GM20000 (cell line): ENCODE measurements around the gene ENTPD6.

ENCODE experiments used
- DNase-seq: peaks from one replicate; pipeline ENCODE4 v3.0.0; 2012; ENCODE audit warnings: low spot score
- CTCF ChIP-seq: IDR thresholded peaks from 2 replicates; pipeline ENCODE4 v1.5.1; 2012; ENCODE audit warnings: mild to moderate bottlenecking, control low read depth; ENCODE audit errors: extremely low read depth, missing control alignments

The ENTPD6 gene

DNA sequence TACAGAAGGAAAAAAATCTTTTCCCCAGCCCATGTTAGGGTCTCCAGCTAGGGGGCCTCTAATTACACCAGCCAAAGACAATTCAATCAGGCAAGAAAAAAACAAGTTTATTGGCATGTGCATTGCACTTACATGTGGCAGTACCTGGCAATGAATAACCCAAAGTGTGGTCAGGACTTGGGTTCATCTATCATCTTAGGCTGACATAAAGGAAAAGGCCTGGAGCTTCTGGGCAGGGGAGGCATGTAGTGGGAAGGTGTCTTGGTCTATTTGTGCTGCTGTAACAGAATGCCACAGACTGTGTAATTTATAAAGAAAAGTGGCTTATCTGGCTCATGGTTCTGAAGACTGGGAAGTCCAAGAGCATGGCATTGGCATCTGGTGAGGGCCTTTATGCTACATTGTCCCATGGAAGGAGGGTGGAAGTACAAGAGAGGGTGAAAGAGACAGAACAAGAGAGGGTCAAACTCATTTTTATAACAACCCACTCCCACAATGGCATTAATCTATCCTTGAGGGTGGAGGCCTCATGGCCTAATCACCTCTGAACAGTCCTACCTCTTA lies 48.0 kb downstream of the ENTPD6 start:
- no peak for TF ChIP-seq CTCF
- DNase-seq, result no peak

GRCh38 chr20:25244976-25245375 lies 49.5 kb downstream of the ENTPD6 start:
- no peak for DNase-seq
- TF ChIP-seq CTCF, result no peak

DNA sequence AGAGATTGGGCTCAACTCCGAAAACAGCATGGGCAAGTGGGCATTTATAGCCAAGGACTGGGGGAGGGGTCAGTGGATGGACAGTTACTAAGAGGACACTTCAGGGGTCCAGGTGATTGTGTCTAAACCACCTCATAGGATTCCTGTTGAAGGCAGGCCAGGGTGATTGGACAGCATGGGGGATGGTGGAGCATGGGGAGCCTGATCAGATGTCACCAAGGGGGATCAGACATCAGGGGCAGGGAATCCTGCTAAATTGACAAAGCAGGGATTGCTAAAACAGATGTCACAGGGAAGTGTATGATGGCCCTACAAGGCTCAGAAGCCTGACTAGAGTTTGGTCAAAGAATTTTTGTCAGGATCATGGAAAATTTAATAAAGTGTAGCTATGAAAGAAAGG lies 49.9 kb downstream of the ENTPD6 start:
- no peak for TF ChIP-seq CTCF
- DNase-seq, result no peak

GRCh38 chr20:25246182-25246999 lies 50.9 kb downstream of the ENTPD6 start:
- no peak for DNase-seq
- no peak for TF ChIP-seq CTCF

- peak; percentile 38 for DNase-seq
- TF ChIP-seq CTCF, result no peak
Observed at GRCh38 chr20:25247000-25247517, 51.5 kb downstream of the ENTPD6 start.

- no peak for TF ChIP-seq CTCF
- DNase-seq, result no peak
Observed at GRCh38 chr20:25247518-25247955, 52.0 kb downstream of the ENTPD6 start.
